NCI-H2081 treated with DMSO at 0.1 percent for 48 hours (cell line): ENCODE data around the gene ILK.

Experiments used
- DNase-seq: peaks from one replicate; lab custom pipeline; 2025; lab: John Stamatoyannopoulos, UW

The ILK gene

GRCh38 chr11:6574816-6575715, 28.5 kb upstream of the ILK start:
- DNase-seq = no peak

- DNase-seq = peak; percentile 11
These were observed 26.9 kb upstream of the ILK start for GRCh38 chr11:6576471-6577373.

- DNase-seq = no peak
These were observed 25.4 kb upstream of the ILK start for GRCh38 chr11:6578134-6578533.

DNA sequence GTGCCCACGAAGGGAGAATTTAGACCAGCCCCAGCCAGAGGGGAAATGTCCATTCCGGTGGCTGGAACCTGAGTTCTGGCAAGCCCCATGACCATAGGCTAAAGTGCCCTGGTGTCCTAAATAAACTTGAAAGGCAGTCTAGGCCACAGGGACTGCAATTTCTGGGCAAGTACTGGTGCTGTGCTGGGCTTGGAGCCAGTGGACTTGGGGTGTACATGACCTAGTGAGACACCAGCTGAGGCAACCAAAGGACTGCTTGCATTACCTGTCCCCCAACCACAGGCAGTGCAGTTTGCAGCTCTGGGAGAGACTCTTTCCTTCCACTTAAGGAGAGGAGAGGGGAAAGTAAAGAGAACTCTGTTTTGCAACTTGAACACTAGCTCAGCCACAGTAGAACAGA, 23.9 kb upstream of the ILK start:
- no peak for DNase-seq

DNA sequence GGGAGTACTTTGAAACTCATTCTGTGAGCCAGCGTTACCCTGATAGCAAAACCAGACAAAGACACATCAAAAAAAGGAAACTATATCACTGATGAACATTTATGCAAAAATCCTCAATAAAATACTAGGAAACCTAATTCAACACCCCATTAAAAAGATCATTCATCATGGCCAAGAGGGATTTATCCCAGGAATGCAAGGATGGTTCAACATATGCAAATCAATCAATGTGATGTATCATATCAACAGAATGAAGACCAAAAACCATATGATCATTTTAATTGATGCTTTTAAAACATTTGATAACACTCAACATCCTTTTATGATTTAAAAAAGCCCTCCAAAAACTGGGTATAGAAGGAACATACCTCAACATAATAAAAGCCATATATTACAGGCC, 20.0 kb upstream of the ILK start:
- DNase-seq = no peak

GRCh38 chr11:6584528-6584927, 19.0 kb upstream of the ILK start:
- no peak for DNase-seq

GRCh38 chr11:6586434-6587359, 16.9 kb upstream of the ILK start:
- DNase-seq = no peak

- DNase-seq = no peak
These were observed 16.1 kb upstream of the ILK start for GRCh38 chr11:6587360-6587953.

DNA sequence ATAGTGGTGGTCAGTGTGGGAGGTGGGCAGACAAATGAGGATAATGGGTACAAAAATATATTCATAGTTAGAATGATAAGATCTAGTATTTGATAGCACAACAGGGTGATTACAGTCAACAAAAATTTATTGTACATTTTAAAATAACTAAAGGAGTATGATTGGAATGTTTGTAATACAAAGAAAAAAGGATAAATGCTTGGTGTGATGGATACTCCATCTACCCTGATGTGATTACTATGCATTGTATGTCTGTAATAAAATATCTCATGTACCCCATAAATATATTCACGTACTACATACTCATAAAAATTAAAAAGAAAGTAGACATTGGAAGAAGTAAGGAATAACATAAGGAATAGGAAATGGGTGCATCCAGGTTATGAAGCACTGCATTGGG, 15.6 kb upstream of the ILK start:
- DNase-seq = no peak

GRCh38 chr11:6594142-6594768, 9.3 kb upstream of the ILK start:
- DNase-seq = no peak

DNA sequence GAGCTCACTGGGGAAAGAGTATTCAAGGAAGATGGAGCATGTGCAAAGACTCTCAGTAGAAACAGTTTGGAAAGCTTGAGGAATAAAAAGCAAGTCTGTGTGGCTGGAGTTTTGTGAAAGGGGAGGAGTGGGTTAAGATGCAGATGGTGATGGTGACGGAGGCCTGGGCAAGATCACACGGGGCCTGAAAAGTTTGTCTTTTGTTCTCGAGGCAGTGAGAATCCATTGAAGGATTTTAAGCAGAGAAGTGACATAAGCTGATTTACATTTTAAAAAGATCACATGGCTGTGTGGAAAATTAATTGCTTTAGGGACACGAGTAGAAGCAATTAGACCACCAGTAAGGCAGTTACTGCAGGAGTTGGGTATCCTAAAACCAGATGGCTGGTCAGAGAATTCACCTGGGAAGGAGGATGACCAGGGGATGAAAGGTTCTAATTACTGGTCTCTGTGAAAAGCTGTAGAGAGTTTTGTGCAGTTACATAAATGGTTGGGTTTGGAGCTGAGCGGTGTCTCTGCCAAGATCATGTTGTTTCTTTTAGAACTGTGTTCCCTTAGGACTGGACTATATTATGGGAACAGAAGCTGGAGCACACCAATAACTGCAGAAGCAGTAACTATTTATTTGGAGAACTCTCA, 7.2 kb upstream of the ILK start:
- DNase-seq = no peak

GRCh38 chr11:6598555-6598954, 5.0 kb upstream of the ILK start:
- DNase-seq = no peak

DNA sequence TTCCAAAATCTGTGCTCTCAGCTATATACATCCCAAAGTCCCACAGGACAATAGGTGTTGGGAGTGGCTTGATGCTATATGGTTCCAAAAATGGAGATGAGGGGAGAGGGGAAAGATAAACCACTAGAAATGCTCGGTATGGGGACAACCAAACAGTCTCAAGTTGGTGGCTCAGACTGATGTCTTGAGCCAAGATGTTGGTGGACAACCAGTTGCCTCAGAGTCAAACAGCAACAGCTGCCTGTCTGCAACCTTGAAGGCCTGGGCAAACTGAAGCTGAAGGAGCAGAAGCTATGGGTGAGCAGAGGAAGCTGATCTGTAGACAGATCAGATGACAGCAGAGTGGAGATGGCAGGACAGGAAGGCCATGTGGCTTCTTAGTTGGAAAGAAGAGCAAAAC, 4.1 kb upstream of the ILK start:
- no peak for DNase-seq

- no peak for DNase-seq
These were observed 3.6 kb upstream of the ILK start for GRCh38 chr11:6599881-6600390.

DNA sequence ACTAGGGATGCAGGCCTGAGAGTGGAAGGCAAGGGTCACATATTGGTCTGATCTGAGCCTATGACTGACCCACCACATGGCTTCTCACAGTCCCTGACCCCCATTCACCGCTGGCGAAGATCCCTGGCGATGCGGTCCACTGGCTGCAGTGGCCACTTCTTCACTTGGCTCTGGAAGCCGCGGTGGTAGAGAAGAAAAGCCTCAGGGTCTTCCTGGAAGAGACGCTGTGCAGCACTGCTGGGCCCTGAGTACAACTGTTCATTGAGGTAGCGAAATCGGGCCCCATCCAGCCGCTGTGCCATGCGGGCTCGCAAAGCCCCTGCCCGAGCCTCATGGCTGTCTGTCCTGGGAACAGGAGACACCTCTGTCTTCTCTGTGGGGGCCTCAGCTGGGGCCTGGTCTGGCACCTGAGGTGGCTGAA, 2.5 kb upstream of the ILK start:
- DNase-seq = no peak

DNA sequence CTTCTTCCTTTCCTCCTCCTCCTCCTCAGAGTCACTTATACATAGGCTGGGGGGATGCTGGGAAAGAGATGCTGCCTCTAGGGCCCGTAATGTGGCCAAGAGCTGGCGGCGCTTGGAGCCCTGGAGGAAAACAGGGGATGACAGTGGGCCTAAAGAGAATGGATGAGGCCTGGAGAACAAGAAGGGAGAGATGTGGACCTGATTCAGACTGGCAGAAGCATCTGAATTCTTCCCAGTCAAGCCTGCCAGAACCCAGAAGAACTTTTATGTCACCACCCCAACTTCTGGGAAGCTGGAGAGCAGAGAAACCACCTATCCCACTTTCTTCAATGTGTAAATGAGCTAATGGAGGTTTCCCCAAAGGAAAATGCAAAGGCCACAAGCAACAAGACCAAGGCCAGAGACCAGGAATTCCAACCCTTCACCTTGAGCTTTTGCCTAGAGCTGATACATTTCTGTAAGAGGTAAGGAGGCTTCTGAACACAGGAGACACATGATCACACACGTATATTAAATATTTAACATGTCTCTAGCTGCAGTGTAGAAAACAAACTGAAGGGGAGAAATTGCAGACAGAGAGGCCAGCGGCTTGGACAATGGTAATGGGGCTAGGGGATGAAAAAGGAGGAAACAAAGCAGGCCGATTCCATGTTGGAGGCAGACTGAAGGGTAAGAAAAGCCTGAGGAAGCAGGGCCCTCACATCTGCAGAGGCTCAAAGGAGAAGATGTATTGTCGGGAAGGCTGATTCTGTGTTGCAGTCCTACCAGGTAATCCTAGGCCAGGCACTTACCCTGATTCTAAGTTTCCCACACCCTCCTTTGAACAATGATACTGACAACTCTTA, 1.3 kb upstream of the ILK start:
- no peak for DNase-seq

DNA sequence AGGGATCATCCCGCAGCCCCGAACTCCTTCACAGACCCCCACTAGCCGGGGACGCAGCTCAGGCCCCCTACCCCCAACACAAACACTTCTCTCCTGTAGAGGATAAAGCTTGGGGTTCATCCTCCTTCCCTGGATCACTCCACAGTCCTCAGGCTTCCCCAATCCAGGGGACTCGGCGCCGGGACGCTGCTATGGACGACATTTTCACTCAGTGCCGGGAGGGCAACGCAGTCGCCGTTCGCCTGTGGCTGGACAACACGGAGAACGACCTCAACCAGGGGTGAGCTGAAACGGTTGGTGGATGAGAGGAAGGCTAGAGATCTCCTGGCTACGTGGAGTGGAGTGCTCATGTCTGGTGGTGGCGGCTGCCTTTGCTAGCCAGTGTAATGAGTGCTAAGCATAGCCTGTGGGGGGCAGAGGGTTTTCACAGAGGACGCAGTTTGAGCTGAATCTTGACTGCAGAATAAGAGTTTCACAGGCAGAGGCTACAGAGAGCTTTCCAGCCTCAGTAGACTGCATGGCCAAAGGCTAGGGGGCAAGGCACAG, 580 bp downstream of the ILK start:
- DNase-seq = no peak

DNA sequence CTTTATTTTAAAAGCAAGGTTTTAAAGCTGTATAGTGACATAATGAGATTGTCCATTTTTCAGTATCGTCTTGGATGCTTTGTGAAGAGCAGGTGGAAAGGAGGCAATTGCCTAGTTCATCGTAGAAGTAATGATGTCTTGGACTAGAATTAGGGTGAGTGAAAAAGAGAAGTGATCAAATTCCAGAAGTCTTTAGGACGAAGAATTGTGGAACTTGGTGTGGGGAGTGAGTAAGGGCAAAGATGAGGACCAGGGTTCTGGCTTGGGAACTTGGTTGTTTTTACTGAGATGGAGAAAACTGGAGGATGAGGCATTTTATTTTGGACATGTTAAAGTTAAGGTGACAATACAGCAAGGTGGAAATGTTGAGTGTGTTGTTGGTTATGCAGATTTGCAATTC, 1.2 kb downstream of the ILK start:
- no peak for DNase-seq
